Measurements from ENCODE around the gene MEGF11.

- TF ChIP-seq BACH2 (CRISPR knock-in tag; IDR thresholded peaks at IDR 0.05; ENCODE audit: borderline replicate concordance) (no peak), PATZ1 (CRISPR knock-in tag; IDR thresholded peaks at IDR 0.05; ENCODE audit: borderline replicate concordance) (no peak), ZNF565 (CRISPR knock-in tag; conservative IDR thresholded peaks at IDR 0.05; ENCODE audit: low read depth) (no peak), ARNTL (CRISPR knock-in tag; IDR thresholded peaks at IDR 0.05; ENCODE audit: borderline replicate concordance, low read depth) (no peak), ISL1 (CRISPR knock-in tag; IDR thresholded peaks at IDR 0.05) (no peak), ZC3H10 (CRISPR knock-in tag; IDR thresholded peaks at IDR 0.05) (no peak), RARB (CRISPR knock-in tag; IDR thresholded peaks at IDR 0.05) (no peak), POU6F1 (CRISPR knock-in tag; IDR thresholded peaks at IDR 0.05; ENCODE audit: borderline replicate concordance, low read depth) (no peak), GLIS3 (CRISPR knock-in tag; IDR thresholded peaks at IDR 0.05) (no peak), ZNF70 (CRISPR knock-in tag; IDR thresholded peaks at IDR 0.05) (no peak)
- TF ChIP-seq, protein P1, sequence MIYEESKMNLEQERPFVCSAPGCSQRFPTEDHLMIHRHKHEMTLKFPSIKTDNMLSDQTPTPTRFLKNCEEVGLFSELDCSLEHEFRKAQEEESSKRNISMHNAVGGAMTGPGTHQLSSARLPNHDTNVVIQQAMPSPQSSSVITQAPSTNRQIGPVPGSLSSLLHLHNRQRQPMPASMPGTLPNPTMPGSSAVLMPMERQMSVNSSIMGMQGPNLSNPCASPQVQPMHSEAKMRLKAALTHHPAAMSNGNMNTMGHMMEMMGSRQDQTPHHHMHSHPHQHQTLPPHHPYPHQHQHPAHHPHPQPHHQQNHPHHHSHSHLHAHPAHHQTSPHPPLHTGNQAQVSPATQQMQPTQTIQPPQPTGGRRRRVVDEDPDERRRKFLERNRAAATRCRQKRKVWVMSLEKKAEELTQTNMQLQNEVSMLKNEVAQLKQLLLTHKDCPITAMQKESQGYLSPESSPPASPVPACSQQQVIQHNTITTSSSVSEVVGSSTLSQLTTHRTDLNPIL (CRISPR knock-in tag; IDR thresholded peaks at IDR 0.05; ENCODE audit: low read depth), result no peak
Observed at GRCh38 chr15:66233487-66234415, 19.8 kb downstream of the MEGF11 start.
